Embryonic facial prominence (tissue), 1 donor: ENCODE results near the gene ODC1.
"Not testable (repeated sequence)": the region's sequence is repeated elsewhere in the genome, so short reads cannot be mapped to it uniquely, and the experiment has no call there.

Source experiments
- DNase-seq: peaks from one replicate; pipeline ENCODE4 v3.0.0-alpha.2; 2016; ENCODE audit errors: extremely low spot score

ODC1 gene

DNA sequence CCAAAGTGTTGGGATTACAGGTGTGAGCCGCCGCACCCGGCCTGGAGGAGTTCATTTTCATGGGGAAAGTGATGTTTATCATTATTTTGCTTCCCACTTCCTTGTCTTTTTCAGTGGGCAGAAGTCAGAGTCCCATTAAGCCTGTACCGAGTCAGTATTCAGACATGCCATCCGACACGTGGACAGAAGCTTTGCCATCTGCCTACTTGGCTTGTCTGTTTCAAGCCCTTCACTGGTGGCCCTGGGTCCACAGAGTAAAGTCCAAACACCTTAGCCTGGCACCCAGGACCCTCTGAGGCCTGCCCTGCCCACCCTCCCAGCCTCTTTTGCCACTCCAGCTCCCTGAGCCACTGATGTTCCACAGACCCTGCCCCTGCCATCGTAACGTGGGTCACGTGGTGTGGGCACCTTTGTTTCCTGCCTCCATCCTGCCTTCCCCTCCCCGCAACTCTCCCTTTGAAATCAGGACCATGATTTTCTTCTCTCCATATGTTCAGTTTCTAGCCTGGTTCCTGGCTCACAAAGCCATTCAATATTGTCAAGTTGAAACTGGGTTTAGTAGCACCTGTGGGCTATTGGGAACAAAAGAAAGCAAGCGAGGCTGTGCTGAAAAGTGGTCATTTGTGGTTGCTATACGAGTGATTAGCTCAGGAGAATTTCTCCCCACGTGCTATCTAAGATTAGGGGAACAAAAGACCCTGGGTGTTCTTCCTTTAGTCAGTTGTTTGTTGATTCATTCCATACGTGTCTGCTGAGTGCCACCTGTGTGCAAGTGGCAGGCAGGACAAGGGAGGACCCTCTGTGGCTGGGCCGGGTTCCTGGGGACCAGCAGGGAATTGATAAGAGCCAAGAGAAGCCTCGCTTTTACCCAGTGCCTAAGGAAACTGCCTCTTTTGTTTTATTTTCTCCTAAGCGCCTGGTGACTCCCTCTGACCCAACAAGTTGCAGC is 5.1 kb upstream of the ODC1 start:
- no peak for DNase-seq

DNA sequence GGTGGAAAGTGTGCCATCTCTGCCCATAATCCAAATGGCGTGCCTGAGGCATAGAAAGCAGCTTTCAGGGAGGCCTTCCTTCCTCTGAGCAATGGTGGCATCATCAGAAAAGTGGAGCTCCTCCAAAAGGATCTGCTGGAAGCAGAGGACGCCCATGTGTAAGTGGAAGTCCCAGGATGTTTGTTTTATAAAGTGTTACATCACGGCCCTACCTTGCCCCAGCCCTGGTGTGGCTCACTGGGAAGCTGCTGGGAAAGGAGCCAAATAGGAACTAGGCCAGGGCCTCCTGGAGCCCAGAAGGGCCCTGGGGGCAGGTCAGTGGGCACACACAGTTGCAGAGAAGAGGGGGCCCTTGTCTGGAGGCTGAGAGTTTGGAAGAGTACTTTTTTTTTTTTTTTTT is 4.2 kb upstream of the ODC1 start:
- no peak for DNase-seq

DNA sequence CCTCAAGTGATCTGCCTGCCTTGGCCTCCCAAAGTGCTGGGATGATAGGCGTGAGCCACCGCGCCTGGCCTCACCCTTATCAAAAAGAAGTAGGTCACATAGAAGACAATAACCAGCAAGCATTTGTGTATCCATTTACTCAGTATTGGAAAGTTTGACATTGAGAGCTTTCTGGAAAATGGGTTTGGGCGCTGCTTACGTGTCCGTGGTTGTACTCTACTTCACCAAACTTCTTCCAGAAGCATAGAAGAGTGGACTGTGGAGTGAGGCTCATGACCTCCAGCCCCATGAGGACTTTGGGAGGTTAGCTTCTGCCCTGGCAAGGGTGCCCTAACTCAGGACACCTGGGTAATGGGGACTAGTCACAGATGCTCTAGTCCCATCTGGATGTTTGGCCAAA is 3.7 kb upstream of the ODC1 start:
- DNase-seq = no peak

DNA sequence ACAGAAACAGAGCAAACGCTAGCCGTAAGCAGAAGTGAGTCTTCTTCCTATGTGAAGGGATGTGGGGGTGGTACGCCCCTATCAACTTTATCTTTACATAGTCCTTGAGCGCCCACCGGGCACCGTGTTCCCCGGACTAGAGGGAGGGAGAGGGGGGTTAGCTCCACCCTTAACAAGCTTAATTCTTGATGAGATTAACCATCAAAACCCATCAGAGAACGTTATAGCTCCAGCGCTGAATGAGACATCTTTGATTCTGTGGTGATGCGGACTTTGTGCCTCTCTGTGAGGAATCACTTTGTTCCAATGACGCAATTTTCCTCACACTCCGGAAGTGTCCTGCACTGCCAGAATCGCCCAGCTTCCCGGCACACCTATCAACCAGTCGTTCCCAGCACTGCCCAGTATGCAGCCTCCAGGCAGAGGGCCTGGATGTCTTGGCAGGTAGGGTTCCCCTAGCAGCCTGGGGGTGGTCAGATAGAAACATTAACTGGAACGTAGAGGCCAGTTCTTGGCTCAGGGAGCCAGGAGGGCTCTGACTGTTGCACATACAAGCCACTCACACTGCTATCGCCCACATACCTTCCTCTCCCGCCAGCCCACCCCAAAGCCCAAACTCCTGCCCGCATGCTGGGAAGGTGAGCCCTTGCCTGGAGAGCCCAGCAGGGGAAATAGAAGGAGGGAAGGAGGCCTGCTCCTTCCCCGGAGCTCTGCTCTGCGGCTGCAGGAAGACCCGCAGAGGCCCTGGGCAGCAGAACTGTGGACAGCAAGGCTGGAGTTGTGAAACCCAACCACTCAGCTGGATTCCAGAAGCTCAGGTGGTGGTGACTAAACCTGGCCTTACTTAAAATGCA is 1.9 kb upstream of the ODC1 start:
- DNase-seq = no peak

DNA sequence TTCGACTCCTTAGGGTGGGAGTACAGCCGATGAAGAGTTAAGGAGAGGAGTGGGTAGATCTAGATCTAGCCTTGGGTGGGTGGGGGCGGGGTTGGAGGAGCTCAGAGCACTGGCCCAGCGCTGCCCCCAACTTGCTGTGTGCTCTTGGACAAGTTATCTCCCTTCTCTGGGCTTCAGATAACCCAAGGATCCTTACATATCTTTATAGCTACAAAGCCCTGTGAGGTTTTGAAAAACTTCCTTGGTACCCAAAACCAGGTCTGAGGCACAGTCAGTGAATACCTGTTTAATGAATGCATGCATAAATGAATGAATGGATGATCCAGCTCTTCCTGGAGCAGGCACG is 1.3 kb upstream of the ODC1 start:
- no peak for DNase-seq

DNA sequence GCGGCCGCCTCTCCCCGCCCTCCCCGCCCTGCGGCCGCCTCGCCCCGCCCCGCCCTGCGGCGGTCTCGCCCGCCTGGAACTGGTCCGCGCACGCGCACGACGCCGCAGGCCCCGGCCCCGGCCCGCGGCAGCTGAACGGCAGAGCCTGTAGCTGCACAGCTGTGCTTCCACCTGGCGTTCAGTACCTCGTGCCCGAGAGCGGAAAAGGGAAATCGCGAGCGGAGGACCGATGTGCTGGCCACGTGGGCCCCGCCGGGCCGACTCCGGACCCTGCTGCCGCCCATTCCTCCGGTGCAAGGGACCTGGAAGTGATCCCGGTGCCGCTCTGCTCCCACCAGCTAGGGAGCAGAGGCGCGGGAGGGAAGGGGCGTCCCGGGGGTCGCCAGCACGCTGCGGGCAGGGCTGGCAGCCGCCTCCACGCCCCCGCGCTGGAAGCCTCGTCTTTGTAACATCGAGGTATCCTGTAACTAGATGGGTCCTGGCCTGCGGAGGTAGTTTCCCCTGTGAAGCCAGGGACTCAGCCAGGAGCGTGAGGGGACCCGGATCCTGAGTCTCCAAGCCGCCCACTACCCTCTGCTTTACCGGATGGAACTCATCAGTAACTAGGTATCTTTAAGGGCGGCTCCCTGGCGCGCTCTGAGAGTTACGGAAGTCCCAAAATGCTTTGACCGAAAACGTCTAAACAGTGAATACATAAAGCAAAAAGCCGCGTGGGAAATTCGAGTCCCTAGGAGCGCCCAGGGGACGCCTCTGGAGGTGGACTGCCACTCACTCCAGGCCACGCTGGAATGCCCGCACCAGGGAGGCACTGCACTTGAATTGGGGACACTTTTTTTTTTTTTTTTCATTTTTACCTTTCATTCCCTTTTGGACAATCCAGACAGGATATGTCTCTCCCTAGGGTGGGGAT is 704 bp upstream of the ODC1 start:
- DNase-seq = peak; percentile 88

DNA sequence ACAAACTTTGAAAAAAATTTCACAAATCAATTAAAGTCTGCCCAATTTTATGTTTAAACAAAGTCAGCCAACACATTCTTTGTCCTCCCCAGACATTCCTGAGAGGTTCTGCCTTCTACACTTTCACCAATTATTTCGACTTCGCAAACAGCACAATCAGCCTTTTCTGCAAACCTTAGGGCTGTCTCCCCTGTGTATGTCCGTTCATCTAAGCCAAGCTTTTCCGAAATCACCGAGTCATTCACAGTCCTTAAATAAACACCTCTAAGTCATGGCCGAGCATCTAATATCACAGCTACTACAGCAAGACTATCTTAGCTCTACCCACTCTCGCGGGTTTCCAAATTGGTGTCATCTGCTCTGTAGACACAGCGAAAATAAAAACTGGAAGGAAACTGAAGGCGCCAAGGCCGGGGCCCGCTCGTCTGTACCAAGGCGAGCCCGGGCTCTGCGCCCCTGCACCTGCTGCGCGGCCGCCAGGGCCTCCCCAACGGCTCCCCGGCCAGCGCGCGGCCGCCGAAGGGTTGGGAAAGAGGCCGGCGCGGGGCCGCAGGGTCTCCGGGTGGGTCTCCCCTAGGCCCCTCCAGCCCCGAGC is 730 bp downstream of the ODC1 start:
- DNase-seq = no peak

DNA sequence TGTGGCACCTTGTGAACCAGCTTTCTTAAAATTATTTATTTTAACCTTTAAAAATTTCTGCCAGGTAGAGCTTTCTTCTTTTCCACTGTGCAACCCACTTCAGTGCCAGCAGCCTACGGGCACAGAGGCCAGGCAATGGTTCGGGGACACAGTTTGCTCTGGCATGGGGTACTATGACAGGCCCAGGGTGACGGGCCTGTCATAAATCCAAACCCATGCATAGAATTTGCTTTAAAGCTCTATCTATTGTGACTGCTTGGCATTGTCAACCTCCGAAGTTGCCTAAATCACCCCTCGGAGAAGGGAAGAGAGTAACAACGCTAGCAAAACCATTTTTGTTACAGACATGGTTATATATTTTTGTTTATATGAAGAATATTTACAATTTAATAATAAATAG is 1.5 kb downstream of the ODC1 start:
- DNase-seq = no peak

DNA sequence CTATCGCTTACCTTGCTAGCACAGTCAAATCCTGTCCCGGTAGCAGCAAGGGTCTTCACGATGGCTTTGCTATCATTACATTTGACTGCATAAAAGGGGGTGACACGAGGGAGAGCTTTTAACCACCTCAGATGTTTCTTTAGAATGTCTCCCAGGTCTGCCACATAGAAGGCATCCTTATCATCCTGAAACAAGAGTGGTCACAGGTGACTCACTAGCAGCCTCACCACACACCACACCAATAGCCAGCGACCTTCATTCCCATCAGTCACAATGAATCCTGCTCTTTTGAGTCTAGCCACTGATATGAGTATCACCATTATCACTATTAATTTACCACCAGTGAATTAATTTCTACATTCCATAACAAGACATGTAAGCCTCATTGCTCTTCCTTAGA is 3.7 kb downstream of the ODC1 start:
- no peak for DNase-seq

DNA sequence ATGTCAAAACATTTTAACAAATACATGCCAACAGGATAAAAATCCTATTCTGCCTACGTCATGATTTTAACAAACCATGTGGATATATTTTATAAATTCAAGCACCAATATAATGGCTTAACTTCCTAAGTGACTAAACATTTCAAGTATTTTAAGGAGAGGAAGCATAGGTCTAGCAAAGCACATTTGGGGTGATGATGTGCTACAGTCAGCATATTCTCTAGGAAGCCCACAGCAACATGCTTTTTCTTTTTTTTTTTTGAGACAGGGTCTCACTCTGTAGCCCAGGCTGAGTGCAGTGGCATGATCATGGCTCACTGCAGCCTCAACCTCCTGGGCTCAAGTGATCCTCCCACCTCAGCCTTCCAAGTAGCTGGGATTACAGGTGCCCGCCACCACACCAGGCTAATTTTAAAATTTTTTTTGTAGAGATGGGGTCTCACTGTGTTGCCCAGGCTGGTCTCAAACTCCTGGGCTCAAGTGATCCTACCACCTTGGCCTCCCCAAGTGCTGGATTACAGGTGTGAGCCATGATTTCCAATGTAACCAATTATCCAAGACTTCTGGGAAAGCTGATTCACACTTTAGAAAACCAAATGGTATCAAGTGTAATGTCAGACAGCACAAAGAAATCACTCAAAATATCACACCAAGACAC is 5.5 kb downstream of the ODC1 start:
- DNase-seq = not testable (repeated sequence)

DNA sequence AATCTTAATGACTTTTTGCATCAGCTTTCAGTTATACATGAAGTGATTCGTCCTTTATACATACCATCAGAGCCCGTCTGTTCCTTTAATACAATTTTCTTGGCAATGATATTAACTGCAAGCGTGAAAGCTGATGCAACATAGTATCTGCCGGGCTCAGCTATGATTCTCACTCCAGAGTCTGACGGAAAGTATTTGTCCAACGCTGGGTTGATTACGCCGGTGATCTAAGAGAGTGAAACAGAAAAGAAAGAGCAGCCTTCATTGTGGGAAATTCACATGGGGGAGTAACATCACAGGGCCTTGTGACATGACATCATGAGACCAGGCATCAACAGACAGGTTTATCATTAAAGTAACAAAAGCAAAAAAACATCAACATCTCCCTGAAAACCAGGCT is 6.2 kb downstream of the ODC1 start:
- no peak for DNase-seq

DNA sequence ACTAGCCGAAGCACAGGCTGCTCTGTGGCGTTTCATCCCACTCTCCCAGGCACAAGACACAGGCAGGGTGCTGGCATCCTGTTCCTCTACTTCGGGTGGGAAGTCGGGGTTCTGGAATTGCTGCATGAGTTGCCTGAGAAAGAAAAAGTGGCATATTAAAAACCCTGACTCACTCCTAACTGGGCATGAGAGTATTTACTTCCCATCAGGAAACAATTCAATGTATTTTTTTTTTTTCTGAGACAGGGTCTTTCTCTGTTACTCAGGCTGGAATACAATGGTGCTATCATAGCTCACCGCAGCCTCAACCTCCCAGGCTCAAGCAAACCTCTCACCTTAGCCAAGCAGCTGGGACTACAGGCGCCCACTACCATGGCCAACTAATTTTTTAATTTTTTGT is 7.4 kb downstream of the ODC1 start:
- no peak for DNase-seq

DNA sequence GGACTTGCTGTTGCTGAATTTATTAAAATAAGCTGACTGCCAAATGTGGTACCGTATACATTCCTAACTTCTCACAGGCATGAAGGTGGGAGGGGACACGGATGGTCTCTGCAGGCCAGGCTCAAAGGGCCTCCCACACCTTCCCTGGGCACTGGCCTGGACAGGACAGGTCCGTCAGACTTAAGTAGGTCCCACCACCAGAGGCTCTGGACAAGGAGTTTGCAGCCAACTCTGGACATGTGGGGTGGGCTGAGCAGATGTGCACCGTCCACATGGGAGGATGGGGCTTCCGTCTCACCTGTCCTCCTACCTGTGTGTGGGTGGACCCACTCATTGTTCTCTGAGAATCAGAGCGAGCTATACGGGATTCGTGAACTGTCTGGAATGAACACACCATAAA is 8.2 kb downstream of the ODC1 start:
- no peak for DNase-seq

DNA sequence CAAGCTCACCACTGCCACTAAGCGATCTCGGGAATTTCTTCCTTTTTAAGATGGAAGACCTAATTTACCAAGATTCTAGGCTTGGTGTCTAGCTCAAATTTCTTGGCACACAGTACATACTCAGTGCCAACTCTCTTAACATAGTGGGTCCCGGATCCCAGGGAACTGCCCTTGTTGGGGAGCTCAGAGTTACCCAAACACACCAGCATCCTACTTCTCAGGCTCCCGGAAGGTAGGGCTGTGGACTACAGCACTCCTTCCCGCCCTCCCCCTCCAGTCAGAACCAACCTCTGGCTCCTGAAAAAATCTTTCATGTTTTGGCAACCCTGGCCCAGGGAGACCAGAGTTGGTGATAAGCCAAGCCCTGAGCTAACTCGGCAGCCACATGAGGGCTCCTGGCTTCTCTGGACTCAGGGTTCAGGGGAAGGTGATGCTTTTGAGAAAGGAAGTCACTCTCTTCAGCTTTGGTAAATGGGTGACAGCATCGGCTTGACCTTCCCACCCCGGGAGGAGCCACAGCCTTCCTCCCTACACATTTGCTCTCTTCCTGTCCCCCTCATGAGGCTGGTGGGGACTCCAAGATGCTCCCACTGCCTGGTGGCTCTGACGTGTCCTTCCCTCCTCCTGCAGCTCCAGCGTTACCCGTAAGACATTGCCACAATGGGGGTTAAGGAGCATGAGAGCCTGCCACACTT is 8.8 kb downstream of the ODC1 start:
- DNase-seq = no peak

DNA sequence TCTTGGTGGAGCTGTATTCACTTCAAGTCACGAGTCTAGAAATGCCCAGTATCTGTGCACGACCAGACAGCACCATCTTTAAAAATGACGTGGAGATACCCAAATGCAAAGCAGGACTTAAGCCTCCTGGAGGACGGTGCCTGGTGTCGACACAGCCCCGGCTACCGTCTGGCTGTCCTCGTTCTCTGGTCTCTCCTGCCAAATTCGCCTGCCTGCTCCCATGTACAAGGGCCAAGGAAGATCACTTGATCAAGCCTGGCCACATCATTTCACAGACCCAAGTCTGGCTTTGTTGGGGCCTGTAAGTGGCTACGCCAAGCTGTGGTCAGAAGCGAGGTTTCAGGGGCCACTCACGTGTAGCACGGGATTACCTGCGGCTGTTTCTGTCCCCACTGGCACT is 9.4 kb downstream of the ODC1 start:
- DNase-seq = no peak

DNA sequence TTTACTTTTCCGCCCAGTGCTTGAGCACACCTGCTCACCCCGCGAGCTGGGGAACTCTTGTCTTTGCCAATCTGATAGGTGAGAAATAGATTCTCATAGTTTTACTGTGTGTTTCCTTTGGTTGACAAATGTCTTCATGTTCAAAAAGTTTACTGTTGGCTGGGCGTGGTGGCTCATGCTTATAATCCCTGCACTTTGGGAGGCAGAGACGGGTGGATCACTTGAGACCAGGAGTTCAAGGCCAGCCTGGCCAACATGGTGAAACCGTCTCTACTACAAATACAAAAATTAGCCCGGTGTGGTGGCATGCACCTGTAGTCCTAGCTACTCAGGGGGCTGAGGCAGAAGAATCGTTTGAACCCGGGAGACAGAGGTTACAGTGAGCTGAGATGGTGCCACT is 10.3 kb downstream of the ODC1 start:
- no peak for DNase-seq

DNA sequence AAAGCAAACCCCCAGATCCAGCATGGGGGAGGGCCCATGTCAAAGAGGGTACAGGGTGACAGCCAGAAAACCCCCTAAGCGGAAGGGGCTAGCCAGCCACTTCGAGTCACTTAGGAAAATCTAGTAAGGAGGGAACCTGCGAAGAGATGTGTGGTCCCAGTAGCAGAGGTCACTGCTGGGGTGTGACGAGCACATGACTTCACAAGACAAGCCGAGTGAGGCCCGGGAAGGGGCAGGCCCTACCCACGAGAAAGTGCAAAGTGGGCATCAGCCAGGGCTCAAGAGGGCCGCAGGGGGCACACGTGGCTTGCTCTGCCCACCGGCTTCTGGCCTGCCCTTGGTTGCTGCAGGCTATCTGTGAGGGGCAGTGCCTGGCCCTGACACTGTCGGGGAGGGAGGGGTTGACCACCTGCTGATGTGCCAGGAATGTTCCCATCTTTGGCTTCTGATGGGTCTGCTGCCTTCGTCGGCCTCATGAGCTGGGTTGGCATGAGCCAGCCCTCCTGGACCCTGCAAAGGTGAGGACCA is 11.5 kb downstream of the ODC1 start:
- no peak for DNase-seq

DNA sequence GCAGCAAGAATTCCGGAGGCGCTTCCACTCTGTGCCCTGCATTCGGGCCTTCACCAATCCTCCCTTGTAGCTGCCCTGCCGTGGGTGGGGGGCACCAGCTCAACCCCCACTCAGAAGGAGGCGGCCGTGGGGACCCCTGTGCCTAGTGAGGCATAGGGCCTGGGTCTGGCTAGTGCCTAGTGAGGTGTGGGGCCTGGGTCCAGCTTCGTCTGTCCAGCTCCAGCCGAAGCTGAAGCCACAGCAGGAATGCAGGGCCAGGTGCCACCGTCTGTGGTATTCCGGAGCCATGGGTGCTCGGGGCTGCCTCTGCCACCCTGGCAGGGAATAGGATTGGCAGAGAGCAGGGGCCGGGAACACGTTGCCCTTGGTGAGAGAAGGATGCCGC is 12.3 kb downstream of the ODC1 start:
- no peak for DNase-seq

DNA sequence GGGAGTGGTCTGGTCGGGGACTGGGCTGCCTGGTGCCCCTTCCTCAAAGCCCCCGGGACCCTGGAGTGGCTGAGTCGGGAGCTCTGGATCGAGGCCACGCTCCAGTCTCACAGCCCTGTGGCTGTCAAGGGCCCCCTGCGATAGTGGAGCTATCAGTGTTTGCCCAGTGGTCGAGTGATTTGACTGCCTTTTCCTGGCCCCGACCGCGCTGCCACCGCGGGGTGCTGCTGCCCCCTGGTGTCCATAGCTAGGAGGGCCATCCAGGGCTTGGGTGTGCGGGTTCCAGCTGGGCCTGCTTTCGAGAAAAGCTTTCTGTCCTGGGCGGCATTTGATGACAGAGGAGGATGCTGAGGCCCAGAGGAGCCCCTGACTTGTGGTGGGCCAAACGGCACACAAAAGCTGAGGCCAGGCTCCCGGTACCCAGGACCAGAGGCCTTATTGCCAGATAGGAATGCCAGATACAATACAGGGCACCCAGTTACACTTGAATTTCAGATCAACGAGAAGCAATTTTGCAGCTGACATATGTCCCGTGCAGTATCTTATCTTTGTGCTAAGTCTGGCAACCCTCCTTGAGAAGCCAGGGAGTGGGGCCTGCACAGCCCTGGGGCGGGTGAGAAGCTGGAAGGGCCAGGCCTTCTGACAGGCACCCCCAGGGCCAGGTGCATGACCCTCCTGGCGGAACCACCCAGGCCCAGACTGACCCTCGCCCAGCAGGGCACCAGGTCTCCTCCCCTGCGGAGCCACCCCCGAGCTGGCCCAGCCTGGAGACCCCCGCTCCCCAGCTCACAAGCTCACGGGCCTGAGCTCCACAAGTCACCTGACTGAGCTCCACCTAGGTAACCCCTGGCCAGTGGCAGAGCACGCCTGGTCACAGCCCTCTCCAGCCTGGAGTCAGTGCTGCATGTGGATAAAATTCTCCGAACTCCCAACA is 13.0 kb downstream of the ODC1 start:
- no peak for DNase-seq
